Mesodermal cell (in vitro differentiated cells): ENCODE results near the gene LARP4B.

Experiments
- H3K27ac ChIP-seq: 2 replicates; pipeline ENCODE4 v1.7.0; 2013; ENCODE audit warnings: mild to moderate bottlenecking, low read depth, low read length, moderate library complexity; ENCODE audit not compliant: severe bottlenecking
- H3K36me3 ChIP-seq: 2 replicates; pipeline ENCODE4 v1.7.1; 2013; ENCODE audit warnings: mild to moderate bottlenecking, low read length, moderate library complexity; ENCODE audit not compliant: control insufficient read depth, insufficient read depth
- H3K4me1 ChIP-seq: one replicate; pipeline ENCODE4 v1.7.1; 2013; ENCODE audit warnings: mild to moderate bottlenecking, low read length; ENCODE audit not compliant: insufficient read depth, control insufficient read depth, poor library complexity, severe bottlenecking
- H3K4me3 ChIP-seq: 2 replicates; pipeline ENCODE4 v1.7.0; 2013; ENCODE audit warnings: low read length, control low read depth, mild to moderate bottlenecking; ENCODE audit not compliant: insufficient read depth, poor library complexity, severe bottlenecking; ENCODE audit errors: extremely low read depth
- H3K9me3 ChIP-seq: 2 replicates; pipeline ENCODE4 v1.7.1; 2013; ENCODE audit warnings: mild to moderate bottlenecking, low read length, moderate library complexity; ENCODE audit not compliant: control insufficient read depth
- WGBS, 2 experiments: methylation state at CpG; one replicate each; pipeline ENCODE4 v1.1.5; 2013; ENCODE audit warnings: missing lambda C conversion rate in 2 of 2; ENCODE audit not compliant: insufficient coverage in 2 of 2; 5-methylcytosine and 5-hydroxymethylcytosine counted together

The LARP4B gene

DNA sequence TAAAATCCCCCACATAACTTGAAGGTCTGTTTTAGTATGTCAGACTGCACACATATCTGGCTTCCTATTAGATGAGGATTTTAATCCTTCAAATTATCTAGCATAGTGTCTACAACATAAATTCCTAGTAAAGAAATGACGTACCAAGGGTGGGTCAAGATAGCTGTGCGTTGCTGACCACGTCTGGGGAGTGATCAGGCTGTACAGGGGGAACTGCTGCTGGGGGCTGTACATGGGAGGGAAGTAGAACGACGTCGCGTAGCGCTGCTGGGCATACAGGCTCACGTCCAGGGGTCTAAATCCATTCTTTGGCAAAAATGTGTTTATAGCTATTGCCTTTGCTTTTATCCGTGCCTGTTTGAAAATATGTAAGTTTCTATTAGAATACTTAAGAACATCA, 102.3 kb downstream of the LARP4B start:
- H3K4me1 ChIP-seq = no peaks in the 10 kb centered on the region
- no peaks in the 10 kb centered on the region for H3K9me3 ChIP-seq
- WGBS, 2 experiments = 90% methylated on average over 6 to 7 of the region's 10 CpGs
- H3K4me3 ChIP-seq = no peak overlapping the region
- peaks cover 93% of the 10 kb centered on the region for H3K36me3 ChIP-seq
- H3K27ac ChIP-seq = no peak overlapping the region

- no peak overlapping the region for H3K27ac ChIP-seq
- no peak overlapping the region for H3K4me3 ChIP-seq
- 97 to 99% methylated on average over 9 of the region's 9 CpGs for WGBS, 2 experiments
- H3K36me3 ChIP-seq = peaks cover 95% of the 10 kb centered on the region
- no peaks in the 10 kb centered on the region for H3K9me3 ChIP-seq
- no peaks in the 10 kb centered on the region for H3K4me1 ChIP-seq
These were observed 103.3 kb downstream of the LARP4B start for GRCh38 chr10:828191-828590.

DNA sequence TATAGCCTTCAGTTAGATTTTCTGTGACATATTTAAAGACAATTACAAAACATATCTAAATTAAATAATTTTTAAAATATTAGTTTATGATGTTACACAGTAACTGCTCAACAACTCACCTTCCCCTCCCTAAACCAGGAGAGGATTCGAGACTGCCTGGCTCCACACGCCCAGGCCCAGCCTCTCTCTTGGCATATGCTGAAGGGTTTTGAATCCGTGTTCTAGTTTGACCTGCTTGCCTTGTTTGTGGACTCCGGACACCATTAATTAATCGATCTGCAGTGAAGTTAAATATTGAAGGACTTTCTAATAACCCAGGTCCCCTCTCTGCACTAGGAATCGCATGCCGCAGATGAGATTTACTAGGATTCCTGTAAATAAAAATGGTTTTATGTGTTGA, 106.6 kb downstream of the LARP4B start:
- Histone ChIP-seq H3K36me3 (peaks cover 99% of the 10 kb centered on the region), H3K27ac (no peak overlapping the region), H3K9me3 (no peaks in the 10 kb centered on the region), H3K4me3 (no peak overlapping the region), H3K4me1 (peaks cover 10% of the 10 kb centered on the region)
- 84 to 93% methylated on average over 3 to 4 of the region's 7 CpGs for WGBS, 2 experiments

GRCh38 chr10:824497-824896, 107.0 kb downstream of the LARP4B start:
- peaks cover 14% of the 10 kb centered on the region for H3K4me1 ChIP-seq
- no peak overlapping the region for H3K27ac ChIP-seq
- 100% methylated on average over 2 to 4 of the region's 4 CpGs for WGBS, 2 experiments
- no peak overlapping the region for H3K4me3 ChIP-seq
- peaks cover 99% of the 10 kb centered on the region for H3K36me3 ChIP-seq
- no peaks in the 10 kb centered on the region for H3K9me3 ChIP-seq

DNA sequence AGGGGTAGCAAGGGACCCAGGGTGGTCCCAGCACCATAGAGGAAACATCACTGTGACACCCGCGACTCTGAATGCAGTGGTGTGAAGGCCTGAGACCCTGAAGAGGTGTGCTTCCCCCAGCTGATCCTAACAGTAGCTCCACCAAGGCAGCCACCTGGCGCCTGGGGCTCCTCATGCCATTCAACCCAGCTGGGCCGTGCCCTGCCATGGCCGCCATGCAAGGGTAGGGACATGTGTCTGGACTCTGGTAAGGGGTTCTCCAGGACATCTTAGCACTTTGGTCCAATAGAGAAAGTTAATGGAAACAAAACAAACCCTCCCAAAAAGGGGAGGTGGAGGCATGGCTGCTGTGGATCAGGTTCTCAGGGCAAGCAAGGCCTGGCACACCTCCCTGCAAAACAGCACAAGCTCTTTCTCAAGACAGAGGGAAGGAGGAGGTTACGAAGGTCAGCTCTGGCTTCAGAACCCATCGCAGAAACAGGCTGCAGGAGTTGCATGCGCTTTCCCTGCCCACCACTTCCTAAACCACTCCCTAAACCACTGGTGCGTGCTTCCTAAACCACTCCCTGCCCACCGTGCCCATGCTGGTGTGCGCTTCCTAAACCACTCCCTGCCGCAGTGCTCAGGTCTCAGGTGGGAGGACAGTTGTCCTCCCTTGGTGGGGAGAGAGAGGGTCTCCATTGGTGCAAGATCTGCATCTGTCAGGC, 108.7 kb downstream of the LARP4B start:
- 97 to 100% methylated on average over 4 to 8 of the region's 12 CpGs for WGBS, 2 experiments
- no peaks in the 10 kb centered on the region for H3K9me3 ChIP-seq
- peaks cover 97% of the 10 kb centered on the region for H3K36me3 ChIP-seq
- H3K4me3 ChIP-seq = no peak overlapping the region
- peaks cover 19% of the 10 kb centered on the region for H3K4me1 ChIP-seq
- no peak overlapping the region for H3K27ac ChIP-seq

DNA sequence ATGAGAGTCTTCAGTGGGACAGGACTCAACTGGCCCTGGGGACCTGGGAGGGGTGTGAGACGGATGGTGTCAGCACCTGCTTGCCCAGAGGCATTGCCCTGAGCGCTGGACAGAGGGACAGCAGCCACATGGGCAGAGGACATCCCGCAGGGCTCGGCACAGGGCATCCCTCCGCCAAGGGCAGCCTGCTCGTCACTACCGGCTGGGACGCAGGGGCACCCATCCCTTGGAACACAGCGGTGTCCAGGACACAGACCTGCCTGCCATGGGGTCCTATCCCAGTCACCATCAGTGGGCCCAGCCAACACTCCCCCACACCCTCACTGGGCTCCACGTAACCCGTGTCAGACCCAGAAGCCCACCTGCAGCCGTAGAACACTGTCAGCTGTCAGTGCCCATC, 109.3 kb downstream of the LARP4B start:
- peaks cover 97% of the 10 kb centered on the region for H3K36me3 ChIP-seq

DNA sequence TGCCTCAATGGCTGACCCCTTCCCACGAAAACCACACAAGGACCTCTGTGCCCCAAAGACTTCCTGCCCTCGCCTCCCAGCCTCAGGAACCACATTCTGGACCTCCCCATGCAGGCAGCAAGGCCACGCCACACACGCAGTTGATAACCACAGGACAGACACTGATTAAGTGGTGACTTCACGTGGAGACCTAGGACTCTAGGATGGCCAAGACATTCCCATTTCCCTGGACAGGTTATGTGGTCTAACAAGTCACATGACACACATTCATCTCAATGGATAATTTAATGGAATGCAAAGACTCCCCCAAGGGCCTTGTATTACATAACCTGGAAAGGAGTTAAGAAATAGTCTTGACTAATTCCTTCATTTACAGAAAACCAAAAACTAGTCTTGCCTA, 110.2 kb downstream of the LARP4B start:
- 90 to 97% methylated on average over 5 of the region's 5 CpGs for WGBS, 2 experiments
- no peak overlapping the region for H3K27ac ChIP-seq
- H3K36me3 ChIP-seq = peaks cover 97% of the 10 kb centered on the region
- H3K9me3 ChIP-seq = no peaks in the 10 kb centered on the region
- peaks cover 19% of the 10 kb centered on the region for H3K4me1 ChIP-seq
- H3K4me3 ChIP-seq = no peak overlapping the region

More for the DNA sequence above, 109.3 kb downstream of the LARP4B start:
- Histone ChIP-seq H3K27ac (no peak overlapping the region), H3K4me3 (no peak overlapping the region), H3K4me1 (peaks cover 19% of the 10 kb centered on the region), H3K9me3 (no peaks in the 10 kb centered on the region)
- WGBS, 2 experiments = 96 to 97% methylated on average over 8 to 12 of the region's 12 CpGs

DNA sequence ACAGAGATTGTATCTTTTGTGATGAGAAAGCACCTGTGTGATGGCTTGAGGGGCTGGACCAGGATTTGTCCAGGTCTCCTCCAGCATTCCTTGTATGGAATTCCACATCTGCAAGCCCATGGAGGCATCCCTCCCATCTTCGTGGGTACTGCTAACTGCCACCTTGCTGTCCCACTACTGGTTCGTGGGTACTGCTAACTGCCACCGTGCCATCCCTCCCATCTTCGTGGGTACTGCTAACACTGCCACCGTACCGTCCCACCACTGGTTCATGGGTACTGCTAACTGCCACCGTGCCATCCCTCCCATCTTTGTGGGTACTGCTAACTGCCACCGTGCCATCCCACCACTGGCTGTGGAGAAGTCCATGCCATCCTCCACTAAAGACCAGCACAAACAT, 111.7 kb downstream of the LARP4B start:
- peak overlapping the region; percentile 72 for H3K27ac ChIP-seq
- H3K36me3 ChIP-seq = peaks cover 97% of the 10 kb centered on the region
- peaks cover 19% of the 10 kb centered on the region for H3K4me1 ChIP-seq
- WGBS, 2 experiments = 95 to 98% methylated on average over 8 of the region's 8 CpGs
- H3K9me3 ChIP-seq = no peaks in the 10 kb centered on the region
- no peak overlapping the region for H3K4me3 ChIP-seq

DNA sequence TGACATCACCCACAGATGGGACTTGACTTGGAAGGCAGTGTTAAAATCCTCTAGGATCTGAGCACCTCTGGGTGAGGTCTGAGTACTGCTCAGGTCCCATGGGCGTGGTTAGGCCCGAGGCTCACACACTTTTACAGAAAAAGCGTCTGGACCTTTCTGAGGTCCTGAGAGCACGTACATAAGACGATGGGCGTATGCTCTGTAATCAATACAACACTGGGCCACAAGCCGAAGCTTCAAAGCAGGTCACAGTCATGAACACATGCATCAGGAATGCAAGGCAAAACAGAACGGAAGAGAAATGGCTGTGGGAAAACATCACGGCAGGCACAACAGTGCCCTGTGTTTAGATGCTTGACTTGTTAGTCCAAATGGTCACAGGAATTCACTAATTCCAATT, 112.2 kb downstream of the LARP4B start:
- H3K27ac ChIP-seq = peak overlapping the region; percentile 72
- H3K36me3 ChIP-seq = peaks cover 97% of the 10 kb centered on the region
- no peak overlapping the region for H3K4me3 ChIP-seq
- H3K4me1 ChIP-seq = peaks cover 19% of the 10 kb centered on the region
- H3K9me3 ChIP-seq = no peaks in the 10 kb centered on the region
- WGBS, 2 experiments = 94 to 96% methylated on average over 6 to 9 of the region's 9 CpGs

DNA sequence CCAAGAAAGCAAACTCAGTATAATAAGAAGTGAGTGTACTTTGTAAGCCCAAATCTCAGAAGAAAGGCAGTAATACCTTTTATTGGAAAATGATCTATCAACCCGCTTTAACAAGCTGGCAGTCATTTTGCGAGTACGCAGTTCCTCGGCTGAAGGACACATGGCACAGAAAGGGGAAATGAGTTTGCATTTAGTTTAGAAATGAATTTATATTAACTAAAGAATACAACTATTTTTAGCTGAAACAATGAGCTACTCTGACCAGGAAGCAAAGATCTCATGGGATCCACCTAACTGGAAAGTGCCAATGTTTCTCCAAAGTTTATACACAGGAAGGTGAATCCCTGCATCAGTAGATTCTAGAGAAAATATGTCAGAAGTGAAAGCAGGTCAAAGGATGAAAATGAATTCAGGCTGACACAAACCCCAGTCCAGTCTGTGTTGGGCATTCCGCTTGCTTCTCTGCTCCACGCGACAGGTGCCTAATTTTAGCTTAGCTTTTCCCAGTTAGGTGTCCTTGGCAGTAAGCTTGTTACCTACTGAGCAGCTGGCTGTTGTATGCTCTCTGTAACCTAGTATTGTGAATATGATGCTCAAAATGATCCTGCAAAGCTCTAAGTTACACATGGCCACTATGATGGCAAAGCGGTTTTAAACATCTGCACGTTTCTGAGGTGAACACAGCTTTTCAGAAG, 112.8 kb downstream of the LARP4B start:
- 97 to 99% methylated on average over 5 to 6 of the region's 9 CpGs for WGBS, 2 experiments
- peak overlapping the region; percentile 67 for H3K27ac ChIP-seq

GRCh38 chr10:818010-818409, 113.5 kb downstream of the LARP4B start:
- Histone ChIP-seq H3K36me3 (peaks cover 93% of the 10 kb centered on the region), H3K9me3 (no peaks in the 10 kb centered on the region), H3K4me3 (no peak overlapping the region), H3K4me1 (peaks cover 19% of the 10 kb centered on the region), H3K27ac (no peak overlapping the region)
- WGBS, 2 experiments = 86 to 100% methylated on average over 1 of the region's 2 CpGs

More for the DNA sequence above, 112.8 kb downstream of the LARP4B start:
- Histone ChIP-seq H3K4me3 (no peak overlapping the region), H3K4me1 (peaks cover 19% of the 10 kb centered on the region), H3K9me3 (no peaks in the 10 kb centered on the region), H3K36me3 (peaks cover 94% of the 10 kb centered on the region)
